IPS-NIHi7 (cell line): Measurements from ENCODE around the gene SPACDR.
A peak's percentile ranks its signal among the peaks of the same experiment; 100 is the strongest.

Experiments
- DNase-seq: peaks from one replicate; pipeline ENCODE4 v3.0.0; 2012; ENCODE audit warnings: mixed read lengths; ENCODE audit errors: extremely low spot score

The SPACDR gene

DNA sequence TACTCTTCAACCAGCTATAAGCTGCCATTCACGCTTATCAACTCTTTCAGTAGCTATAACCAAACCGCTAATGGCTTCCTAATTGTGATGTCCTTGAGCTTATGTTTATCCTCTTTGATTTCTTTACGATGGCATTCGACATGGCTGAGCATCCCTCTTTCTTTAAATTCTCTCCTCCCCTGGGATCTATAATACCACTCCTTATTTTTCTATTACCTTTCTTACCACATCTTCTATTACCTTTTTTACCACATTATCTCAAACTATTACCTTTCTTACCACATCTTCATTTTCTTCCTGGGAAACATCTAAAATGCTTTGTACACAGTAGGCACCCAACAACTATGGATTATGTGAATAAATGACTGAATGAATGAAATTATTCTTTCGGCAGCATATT, 48.6 kb downstream of the SPACDR start:
- DNase-seq: no peak

- DNase-seq: no peak
Measured at GRCh38 chr7:100413889-100414288, 50.2 kb downstream of the SPACDR start.

DNA sequence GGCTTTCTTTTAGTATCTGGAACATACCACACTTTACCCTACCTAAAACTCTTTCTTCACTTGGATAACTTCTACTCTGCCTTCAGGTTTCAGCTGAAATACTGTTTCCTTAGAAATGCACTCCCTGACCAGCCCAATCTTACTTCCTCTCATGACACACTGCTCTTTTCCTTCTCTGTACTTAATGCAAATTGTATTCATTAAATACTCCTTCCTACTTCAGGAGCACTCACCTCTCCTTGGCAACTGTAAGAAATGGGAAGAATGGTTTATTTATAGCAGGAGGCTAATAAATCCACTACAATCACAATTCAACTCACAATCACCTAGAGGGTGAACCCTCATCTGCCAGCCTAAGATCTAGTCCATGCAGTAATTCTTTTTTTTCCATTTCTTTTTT, 50.7 kb downstream of the SPACDR start:
- no peak for DNase-seq

GRCh38 chr7:100411101-100411500, 53.0 kb downstream of the SPACDR start:
- no peak for DNase-seq

GRCh38 chr7:100407285-100408180, 56.5 kb downstream of the SPACDR start:
- DNase-seq: peak; percentile 79

- DNase-seq: no peak
Measured at GRCh38 chr7:100406767-100407166, 57.3 kb downstream of the SPACDR start.
